ENCODE measurements around the gene ITM2A.

Gene ITM2A

DNA sequence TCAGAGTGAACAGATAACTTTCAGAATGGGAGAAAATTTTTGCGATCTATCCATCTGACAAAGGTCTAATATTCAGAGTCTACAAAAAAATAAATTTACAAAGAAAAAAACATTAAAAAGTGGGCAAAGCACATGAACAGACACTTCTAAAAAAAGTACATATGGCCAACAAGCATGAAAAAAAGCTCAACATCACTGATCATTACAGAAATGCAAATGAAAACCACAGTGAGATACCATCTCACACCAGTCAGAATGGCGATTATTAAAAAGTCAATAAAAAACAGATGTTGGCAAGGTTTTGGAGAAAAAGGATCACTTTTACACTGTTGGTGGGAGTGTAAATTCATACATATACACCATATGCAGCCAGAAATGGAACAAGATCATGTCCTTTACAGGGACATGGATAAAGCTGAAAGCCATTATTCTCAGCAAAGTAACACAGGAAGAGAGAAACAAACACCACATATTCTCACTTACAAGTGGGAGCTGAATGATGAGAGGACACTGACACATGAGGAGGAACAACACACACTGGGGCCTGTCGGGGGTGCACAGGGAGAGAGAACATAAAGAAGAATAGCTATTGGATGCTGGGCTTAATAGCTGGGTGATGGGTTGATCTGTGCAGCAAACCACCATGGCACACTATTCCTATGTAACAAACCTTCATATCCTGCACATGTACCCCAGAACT, 41.6 kb upstream of the ITM2A start:
- no peaks in the 10 kb centered on the region for H3F3A ChIP-seq (ENCODE audit: insufficient read depth)
- no peaks in the 10 kb centered on the region for H3K79me2 ChIP-seq (ENCODE audit: insufficient read depth, low read length)
- no peaks in the 10 kb centered on the region for H3K9me2 ChIP-seq (replicated peaks; ENCODE audit: insufficient read depth, low read length)
- TF ChIP-seq CTCF (IDR thresholded peaks at IDR 0.05; ENCODE audit: insufficient read depth, low read length, poor library complexity, severe bottlenecking), result no peak
- no peak for TF ChIP-seq EZH2phosphoT487 (conservative IDR thresholded peaks at IDR 0.05; ENCODE audit: low read length)
- no peak overlapping the region for H3K27ac ChIP-seq (ENCODE audit: low read depth, low read length)
- H3K36me3 ChIP-seq (ENCODE audit: low read length), result no peaks in the 10 kb centered on the region
- H3K9me3 ChIP-seq (ENCODE audit: insufficient read depth, low read length), result no peaks in the 10 kb centered on the region
- no peak overlapping the region for H3K4me3 ChIP-seq (ENCODE audit: insufficient read depth, low read length, poor library complexity, severe bottlenecking)
- no peak overlapping the region for H3K4me2 ChIP-seq (ENCODE audit: low read depth, low read length, poor library complexity, severe bottlenecking)
- H3K27me3 ChIP-seq (ENCODE audit: low read length), result no peaks in the 10 kb centered on the region
- H2AFZ ChIP-seq (ENCODE audit: low read depth, low read length, severe bottlenecking), result no peak overlapping the region
- no peak overlapping the region for H3K9ac ChIP-seq (ENCODE audit: low read length)
- no peaks in the 10 kb centered on the region for H4K20me1 ChIP-seq (ENCODE audit: low read depth, low read length)

DNA sequence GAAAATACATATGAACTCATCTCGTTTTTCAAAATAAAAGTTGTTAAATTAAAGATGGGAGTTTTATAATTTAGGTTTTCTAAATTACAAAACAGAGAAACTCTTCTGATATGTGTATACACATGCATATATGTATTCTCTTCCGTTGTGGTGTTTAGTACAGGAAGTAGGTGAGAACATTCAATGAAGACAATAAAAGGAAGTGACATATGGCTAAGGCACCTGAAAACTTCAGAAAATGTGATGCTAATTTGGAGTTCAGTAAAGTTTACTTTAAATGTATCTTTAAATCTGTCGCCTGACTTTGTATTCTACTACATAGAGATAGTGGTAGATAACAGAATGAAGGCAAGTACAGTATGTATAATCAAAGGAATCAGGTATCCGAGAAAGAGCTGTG, 33.5 kb upstream of the ITM2A start:
- Histone ChIP-seq H3K27ac (ENCODE audit: low read depth, low read length) (no peak overlapping the region), H3K79me2 (ENCODE audit: insufficient read depth, low read length) (no peaks in the 10 kb centered on the region), H3K9me2 (replicated peaks; ENCODE audit: insufficient read depth, low read length) (no peaks in the 10 kb centered on the region), H3K4me2 (ENCODE audit: low read depth, low read length, poor library complexity, severe bottlenecking) (no peak overlapping the region), H3K9me3 (ENCODE audit: insufficient read depth, low read length) (no peaks in the 10 kb centered on the region), H3K9ac (ENCODE audit: low read length) (no peak overlapping the region), H4K20me1 (ENCODE audit: low read depth, low read length) (no peaks in the 10 kb centered on the region), H3F3A (ENCODE audit: insufficient read depth) (no peaks in the 10 kb centered on the region), H3K27me3 (ENCODE audit: low read length) (no peaks in the 10 kb centered on the region), H3K4me3 (ENCODE audit: insufficient read depth, low read length, poor library complexity, severe bottlenecking) (no peak overlapping the region), H2AFZ (ENCODE audit: low read depth, low read length, severe bottlenecking) (no peak overlapping the region), H3K36me3 (ENCODE audit: low read length) (no peaks in the 10 kb centered on the region)
- TF ChIP-seq CTCF (IDR thresholded peaks at IDR 0.05; ENCODE audit: insufficient read depth, low read length, poor library complexity, severe bottlenecking) (no peak), EZH2phosphoT487 (conservative IDR thresholded peaks at IDR 0.05; ENCODE audit: low read length) (no peak)

DNA sequence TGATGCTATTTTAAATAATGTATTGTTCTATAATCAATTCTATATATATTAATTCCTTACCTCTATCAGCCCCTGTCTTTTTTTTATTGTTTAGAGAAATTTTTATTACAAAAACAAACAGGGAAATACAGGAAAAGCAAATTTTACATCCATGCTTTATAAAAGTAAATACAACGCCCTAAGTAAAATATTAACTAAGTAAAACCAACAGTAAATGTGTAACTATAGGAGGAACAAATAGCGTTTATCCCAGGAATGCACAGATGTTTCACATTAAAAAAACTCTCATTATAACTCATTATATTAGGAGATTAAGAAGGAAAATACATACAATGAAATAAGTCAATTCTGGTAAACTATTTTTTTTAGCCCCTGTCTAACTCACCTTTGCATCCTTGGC, 8.2 kb upstream of the ITM2A start:
- TF ChIP-seq CTCF (IDR thresholded peaks at IDR 0.05; ENCODE audit: insufficient read depth, low read length, poor library complexity, severe bottlenecking), result no peak
- no peak for TF ChIP-seq EZH2phosphoT487 (conservative IDR thresholded peaks at IDR 0.05; ENCODE audit: low read length)
- no peak overlapping the region for H3K9ac ChIP-seq (ENCODE audit: low read length)
- no peaks in the 10 kb centered on the region for H3K9me3 ChIP-seq (ENCODE audit: insufficient read depth, low read length)
- no peak overlapping the region for H3K4me3 ChIP-seq (ENCODE audit: insufficient read depth, low read length, poor library complexity, severe bottlenecking)
- H3K79me2 ChIP-seq (ENCODE audit: insufficient read depth, low read length), result no peaks in the 10 kb centered on the region
- H2AFZ ChIP-seq (ENCODE audit: low read depth, low read length, severe bottlenecking), result no peak overlapping the region
- H3K36me3 ChIP-seq (ENCODE audit: low read length), result no peaks in the 10 kb centered on the region
- no peaks in the 10 kb centered on the region for H3F3A ChIP-seq (ENCODE audit: insufficient read depth)
- H3K27ac ChIP-seq (ENCODE audit: low read depth, low read length), result no peak overlapping the region
- H4K20me1 ChIP-seq (ENCODE audit: low read depth, low read length), result no peaks in the 10 kb centered on the region
- no peaks in the 10 kb centered on the region for H3K9me2 ChIP-seq (replicated peaks; ENCODE audit: insufficient read depth, low read length)
- H3K4me2 ChIP-seq (ENCODE audit: low read depth, low read length, poor library complexity, severe bottlenecking), result no peak overlapping the region
- no peaks in the 10 kb centered on the region for H3K27me3 ChIP-seq (ENCODE audit: low read length)

Data from SU-DHL-6 (cell line).